Measurements from ENCODE around the gene GPX4. TPM values are rescaled to one million over a fixed set of nuclear protein-coding genes. Genes with fewer than 3 reads are reported as not detected.

GPX4 gene
- total and polyA plus RNA-seq, 10 of the 15 experiments (the other 5 are each of a cell fraction or from before 2014, with no cell fraction given): 33.3 to 749 (median 297) TPM

DNA sequence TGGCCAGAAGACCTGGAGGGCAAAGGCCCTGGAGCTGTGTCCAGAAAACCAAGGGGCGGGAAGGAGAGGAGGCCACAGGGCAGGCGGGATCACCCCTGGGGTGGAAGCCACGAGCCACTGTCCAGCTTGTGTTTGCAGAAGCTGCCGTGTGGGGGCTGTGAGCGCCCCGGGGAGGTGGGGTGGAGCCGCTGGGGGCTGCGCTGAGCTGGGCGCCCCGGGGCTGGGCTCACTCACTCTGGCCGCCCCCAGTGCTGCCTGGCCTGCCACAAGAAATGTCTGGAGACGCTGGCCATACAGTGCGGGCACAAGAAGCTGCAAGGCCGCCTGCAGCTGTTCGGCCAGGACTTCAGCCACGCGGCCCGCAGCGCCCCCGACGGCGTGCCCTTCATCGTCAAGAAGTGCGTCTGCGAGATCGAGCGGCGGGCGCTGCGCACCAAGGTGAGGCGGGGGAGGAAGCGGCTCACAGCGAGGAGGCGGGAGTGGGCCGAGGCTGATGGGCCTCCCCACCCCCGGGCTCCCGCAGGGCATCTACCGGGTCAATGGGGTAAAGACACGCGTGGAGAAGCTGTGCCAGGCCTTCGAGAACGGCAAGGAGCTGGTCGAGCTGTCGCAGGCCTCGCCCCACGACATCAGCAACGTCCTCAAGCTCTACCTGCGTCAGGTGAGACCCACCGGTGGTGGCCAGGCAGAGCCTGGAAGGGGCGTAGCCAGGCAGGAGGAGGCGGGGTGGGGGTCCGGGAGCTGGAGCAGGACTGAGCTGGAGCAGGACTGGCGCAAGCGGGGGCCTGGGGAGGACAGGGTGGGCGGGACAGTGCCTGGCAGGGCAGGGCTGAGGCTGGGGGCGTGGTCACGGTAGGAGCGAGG is 22.3 kb upstream of the GPX4 start:
- POLR2A ChIA-PET: interaction anchor here (0.5 to 1.9 kb wide), 6 partner anchors 13 to 91 kb away, joined by 3 to 9 read pairs (median 4); partner anchors contain the start of genes ARHGAP45, CNN2 and POLR2E
- TF ChIP-seq EP300 (IDR thresholded peaks at IDR 0.05; ENCODE audit: borderline replicate concordance in 1 of 2, control insufficient read depth in 1 of 2, low read depth in 2 of 2, low read length in 2 of 2) (no peak), HDAC2 (IDR thresholded peaks at IDR 0.05) (no peak), JUNB (IDR thresholded peaks at IDR 0.05) (no peak), POLR2A (IDR thresholded peaks at IDR 0.05; ENCODE audit: low read depth, low read length) (peak; percentile 37; the same call in 1 of the 2 replicates), PBX3 (IDR thresholded peaks at IDR 0.05; ENCODE audit: insufficient replicate concordance, low read depth, low read length) (no peak), HDGF (IDR thresholded peaks at IDR 0.05) (0 out of 2 replicates have a peak, but pooled peaks have one; percentile 10), ETV6 (conservative IDR thresholded peaks at IDR 0.05 in 1 of 2, IDR thresholded peaks at IDR 0.05 in 1 of 2; ENCODE audit: borderline replicate concordance in 1 of 2, low read depth in 1 of 2) (no peak), NBN (IDR thresholded peaks at IDR 0.05) (no peak)
- TF ChIP-seq, protein P1, sequence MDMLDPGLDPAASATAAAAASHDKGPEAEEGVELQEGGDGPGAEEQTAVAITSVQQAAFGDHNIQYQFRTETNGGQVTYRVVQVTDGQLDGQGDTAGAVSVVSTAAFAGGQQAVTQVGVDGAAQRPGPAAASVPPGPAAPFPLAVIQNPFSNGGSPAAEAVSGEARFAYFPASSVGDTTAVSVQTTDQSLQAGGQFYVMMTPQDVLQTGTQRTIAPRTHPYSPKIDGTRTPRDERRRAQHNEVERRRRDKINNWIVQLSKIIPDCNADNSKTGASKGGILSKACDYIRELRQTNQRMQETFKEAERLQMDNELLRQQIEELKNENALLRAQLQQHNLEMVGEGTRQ (IDR thresholded peaks at IDR 0.05; ENCODE audit: borderline replicate concordance, low read depth, low read length): no peak
- in situ Hi-C loops (cut with MboI): no loop called here
- peaks cover 15% of the 10 kb centered on the region for H3K4me1 ChIP-seq (ENCODE audit: control insufficient read depth, insufficient read depth, low read length)
- no peaks in the 10 kb centered on the region; the same call in 1 of the 2 replicates for H4K20me1 ChIP-seq (ENCODE audit: control insufficient read depth, insufficient read depth)
- RAD21 ChIA-PET (ENCODE audit: unreplicated experiment): interaction anchor here (0.8 to 0.9 kb wide), 2 partner anchors 15 to 22 kb away, joined by 3 read pairs; partner anchors contain the start of gene ARHGAP45
- no peak overlapping the region for H2AFZ ChIP-seq (ENCODE audit: control insufficient read depth, low read depth, low read length)
- peaks cover 4% of the 10 kb centered on the region for H3K79me2 ChIP-seq (ENCODE audit: control insufficient read depth, insufficient read depth, low read length)
- peaks cover 14 to 62% of the 10 kb centered on the region in 2 experiments; a peak in 3 of 4 replicates for H3K36me3 ChIP-seq (ENCODE audit: control insufficient read depth in 2 of 2, insufficient read depth in 2 of 2, low read length in 1 of 2)
- no peaks in the 10 kb centered on the region for H3K9me3 ChIP-seq (replicated peaks; ENCODE audit: control insufficient read depth, insufficient read depth, low read length)
- no peak overlapping the region for H3K27ac ChIP-seq (ENCODE audit: control insufficient read depth, insufficient read depth)
- no peak overlapping the region for H3K4me3 ChIP-seq
- FAIRE-seq (no peak), DNase-seq (ENCODE audit: low read depth, low spot score) (no peak), ATAC-seq (no peak)
- H3K9ac ChIP-seq (ENCODE audit: control insufficient read depth, insufficient read depth, low read length): no peak overlapping the region
- intact Hi-C loops (cut with micrococcal nuclease; ENCODE audit: unreplicated experiment): no loop called here
- 96% methylated on average over 46 of the region's 58 CpGs for WGBS (ENCODE audit: insufficient coverage, insufficient replicate concordance, low lambda C conversion rate, missing lambda C conversion rate)
- no TSS peak for BruUV-seq (replicated peaks)
- CTCF ChIA-PET: interaction anchor here (0.6 to 1.6 kb wide), 2 partner anchors 12 to 13 kb away, joined by 3 to 4 read pairs; no protein-coding TSS in a partner anchor
- no peaks in the 10 kb centered on the region for H3K27me3 ChIP-seq (replicated peaks in 1 of 2; ENCODE audit: control insufficient read depth in 2 of 2, insufficient read depth in 2 of 2, low read length in 1 of 2)
- H3K4me2 ChIP-seq (ENCODE audit: control insufficient read depth, insufficient read depth): no peak overlapping the region
- SMC1A ChIA-PET (ENCODE audit: uncharacterized antibody, unreplicated experiment): interaction anchor here (1.2 kb wide), 2 partner anchors 15 to 21 kb away, joined by 3 to 5 read pairs; no protein-coding TSS in a partner anchor
